SU-DHL-6 (cell line): Measurements from ENCODE around the gene FABP1.

Experiments
- H2AFZ ChIP-seq: fragments of 200-600 bp; sonication (generic); 2 replicates; pipeline ENCODE4 v1.6.1; 2014; ENCODE audit warnings: low read depth, mild to moderate bottlenecking, moderate library complexity, mixed read lengths, antibody characterized with exemption, low read length; ENCODE audit not compliant: severe bottlenecking
- H3F3A ChIP-seq: fragments of 200-600 bp; shearing (Covaris generic); 2 replicates; pipeline ENCODE4 v1.6.0; 2016; ENCODE audit warnings: antibody characterized with exemption, mild to moderate bottlenecking; ENCODE audit not compliant: insufficient read depth
- H3K27ac ChIP-seq: fragments of 200-600 bp; sonication (generic); 2 replicates; pipeline ENCODE4 v1.5.1; 2016; ENCODE audit warnings: low read depth, mild to moderate bottlenecking, low read length, moderate library complexity, mixed read lengths
- H3K27me3 ChIP-seq: fragments of 200-600 bp; sonication (generic), shearing (Covaris generic); 2 replicates; pipeline ENCODE4 v1.6.0; 2014; ENCODE audit warnings: mild to moderate bottlenecking, low read length
- H3K36me3 ChIP-seq: fragments of 200-600 bp; sonication (generic); 2 replicates; pipeline ENCODE4 v1.6.1; 2014; ENCODE audit warnings: mild to moderate bottlenecking, low read length, mixed read lengths
- H3K4me2 ChIP-seq: fragments of 300-600, 200-600 bp; shearing (Covaris generic), sonication (generic); 2 replicates; pipeline ENCODE4 v1.6.0; 2014; ENCODE audit warnings: low read length, low read depth, mild to moderate bottlenecking; ENCODE audit not compliant: poor library complexity, severe bottlenecking
- H3K4me3 ChIP-seq: fragments of 200-600 bp; sonication (generic); 2 replicates; pipeline ENCODE4 v1.5.1; 2014; ENCODE audit warnings: antibody characterized with exemption, low read length, mild to moderate bottlenecking, mixed read lengths; ENCODE audit not compliant: insufficient read depth, poor library complexity, severe bottlenecking
- H3K79me2 ChIP-seq: fragments of 200-600 bp; sonication (generic); 2 replicates; pipeline ENCODE4 v1.6.1; 2014; ENCODE audit warnings: mild to moderate bottlenecking, low read length, moderate library complexity; ENCODE audit not compliant: insufficient read depth
- H3K9ac ChIP-seq: fragments of 200-600 bp; sonication (generic); 2 replicates; pipeline ENCODE4 v1.7.0; 2014; ENCODE audit warnings: mild to moderate bottlenecking, low read length
- H3K9me2 ChIP-seq: fragments of 200-600 bp; sonication (generic); replicated peaks from 2 replicates; pipeline ENCODE4 v1.6.1; 2014; ENCODE audit warnings: low read length; ENCODE audit not compliant: insufficient read depth
- H3K9me3 ChIP-seq: fragments of 200-600 bp; sonication (generic); 2 replicates; pipeline ENCODE4 v1.6.1; 2014; ENCODE audit warnings: low read length, mixed read lengths; ENCODE audit not compliant: insufficient read depth
- H4K20me1 ChIP-seq: fragments of 200-600 bp; sonication (generic); 2 replicates; pipeline ENCODE4 v1.6.1; 2014; ENCODE audit warnings: low read depth, mild to moderate bottlenecking, antibody characterized with exemption, low read length, moderate library complexity, mixed read lengths
- CTCF ChIP-seq: fragments of 200-600 bp; sonication (generic); IDR thresholded peaks from one replicate; pipeline ENCODE4 v1.5.1; 2017; ENCODE audit warnings: antibody characterized with exemption, mild to moderate bottlenecking, low read length, moderate library complexity; ENCODE audit not compliant: insufficient read depth, poor library complexity, severe bottlenecking
- EZH2phosphoT487 ChIP-seq: fragments of 200-600 bp; sonication (generic), shearing (Covaris generic); conservative IDR thresholded peaks from 2 replicates; pipeline ENCODE4 v1.6.1; 2018; ENCODE audit warnings: mild to moderate bottlenecking, antibody characterized with exemption, low read length, moderate library complexity, mixed read lengths

FABP1 gene

GRCh38 chr2:88148929-88149438 lies 21.1 kb upstream of the FABP1 start:
- Histone ChIP-seq H3K79me2 (no peaks in the 10 kb centered on the region), H3K27ac (no peak overlapping the region), H3K36me3 (no peaks in the 10 kb centered on the region), H3K9me3 (peaks cover 21% of the 10 kb centered on the region; the same call in 1 of the 2 replicates), H2AFZ (no peak overlapping the region), H3K4me2 (no peak overlapping the region), H3K4me3 (no peak overlapping the region), H3K9ac (no peak overlapping the region), H4K20me1 (no peaks in the 10 kb centered on the region), H3K27me3 (no peaks in the 10 kb centered on the region), H3F3A (no peaks in the 10 kb centered on the region), H3K9me2 (no peaks in the 10 kb centered on the region)
- no peak for TF ChIP-seq EZH2phosphoT487
- TF ChIP-seq CTCF, result no peak

GRCh38 chr2:88147145-88147544 lies 19.3 kb upstream of the FABP1 start:
- Histone ChIP-seq H3K9me3 (peaks cover 13% of the 10 kb centered on the region; the same call in 1 of the 2 replicates), H3K27me3 (no peaks in the 10 kb centered on the region), H3K79me2 (no peaks in the 10 kb centered on the region), H4K20me1 (no peaks in the 10 kb centered on the region), H3F3A (no peaks in the 10 kb centered on the region), H3K9ac (no peak overlapping the region), H2AFZ (no peak overlapping the region), H3K9me2 (no peaks in the 10 kb centered on the region), H3K4me2 (no peak overlapping the region), H3K4me3 (no peak overlapping the region), H3K27ac (no peak overlapping the region), H3K36me3 (no peaks in the 10 kb centered on the region)
- TF ChIP-seq CTCF, result no peak
- TF ChIP-seq EZH2phosphoT487, result no peak

- Histone ChIP-seq H3K79me2 (no peaks in the 10 kb centered on the region), H3K9me3 (peaks cover 13% of the 10 kb centered on the region; the same call in 1 of the 2 replicates), H3K36me3 (no peaks in the 10 kb centered on the region), H3K9ac (no peak overlapping the region), H4K20me1 (no peaks in the 10 kb centered on the region), H3K4me3 (no peak overlapping the region), H3K27ac (no peak overlapping the region), H3K4me2 (no peak overlapping the region), H2AFZ (no peak overlapping the region), H3K9me2 (no peaks in the 10 kb centered on the region), H3K27me3 (no peaks in the 10 kb centered on the region), H3F3A (no peaks in the 10 kb centered on the region)
- TF ChIP-seq CTCF (no peak), EZH2phosphoT487 (no peak)
Observed at GRCh38 chr2:88146590-88146989, 18.7 kb upstream of the FABP1 start.
